Stimulated activated CD4-positive, alpha-beta T cell treated with anti-CD3 and anti-CD28 coated beads, Interleukin-12 subunit alpha, Interleukin-12 subunit beta, amount 100 ng/mL, for 48 hours (primary cell): ENCODE data around the gene HLA-DPA1.

Experiments
- DNase-seq, 3 donors: peaks; one replicate each; pipeline ENCODE4 v3.0.0-alpha.2; 2020; ENCODE audit warnings: low read depth in 2 of 3, low spot score in 1 of 3

The HLA-DPA1 gene

DNA sequence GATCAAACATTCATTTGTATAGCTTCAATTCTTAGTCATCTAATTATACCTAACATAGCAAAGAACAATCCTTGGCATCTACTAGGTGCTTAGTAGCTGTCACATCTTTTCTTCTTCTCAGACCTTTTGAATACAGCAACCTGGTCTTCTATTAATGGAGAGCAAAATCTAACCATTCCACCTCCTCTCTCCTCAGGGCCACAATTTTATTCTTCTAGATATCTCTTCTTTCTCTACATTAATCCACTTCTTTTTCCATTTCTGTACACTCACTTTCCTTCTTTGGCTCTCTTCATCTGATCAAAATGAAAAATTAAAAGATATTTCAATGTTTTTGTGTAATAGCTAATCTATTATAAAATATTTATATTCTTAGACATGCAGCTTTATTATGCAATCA, 55.0 kb downstream of the HLA-DPA1 start:
- no peak for DNase-seq

DNA sequence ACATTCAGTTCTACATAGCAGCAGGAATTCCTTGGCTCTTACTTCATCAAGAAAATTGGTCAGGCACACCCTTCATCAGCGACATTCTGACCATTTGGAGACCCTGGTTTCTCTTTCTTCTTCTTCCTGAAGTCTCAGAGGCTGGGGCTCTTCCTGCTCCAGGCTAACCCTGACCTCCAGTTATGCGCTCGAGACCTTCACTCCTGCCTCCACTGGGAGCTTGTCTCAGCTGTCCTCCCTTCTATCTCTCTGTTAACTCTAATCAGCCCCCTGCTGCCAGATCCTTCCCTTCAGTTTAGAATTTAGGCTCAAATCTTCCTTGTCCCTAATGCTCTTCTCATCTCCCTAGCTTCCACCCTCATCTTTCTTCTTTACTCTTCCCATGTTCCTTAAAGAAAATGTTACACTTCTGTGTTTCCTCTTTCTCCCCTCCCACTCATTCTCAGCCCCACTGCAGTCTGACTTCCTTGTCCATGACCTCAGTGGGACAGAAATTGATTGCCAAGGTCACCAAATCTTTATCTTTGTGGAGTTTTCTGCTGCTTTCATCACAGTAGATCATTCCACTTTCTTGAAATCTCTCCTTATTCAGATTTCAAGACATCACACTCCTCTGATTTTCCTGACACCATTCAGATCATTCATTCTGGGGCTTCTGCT, 55.6 kb downstream of the HLA-DPA1 start:
- no peak for DNase-seq

DNA sequence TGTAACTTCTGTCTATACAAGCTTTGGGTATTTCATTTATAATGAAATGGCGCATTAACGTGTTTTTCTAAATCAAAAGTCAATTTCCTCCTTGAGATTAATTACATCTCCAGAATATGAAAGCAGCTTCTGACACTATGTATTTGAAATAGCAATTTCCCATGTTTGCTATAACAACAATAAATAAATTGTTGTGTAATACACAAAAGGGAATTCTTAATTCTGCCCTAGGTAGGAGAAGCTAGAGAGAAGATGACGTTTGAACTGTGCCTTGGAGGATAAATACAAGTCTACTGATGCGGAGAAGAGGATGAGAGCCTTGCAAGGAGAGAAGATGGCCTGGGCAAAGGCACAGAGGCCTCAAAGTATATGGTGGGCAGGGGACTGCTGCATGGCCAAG, 56.4 kb downstream of the HLA-DPA1 start:
- DNase-seq: no peak

DNA sequence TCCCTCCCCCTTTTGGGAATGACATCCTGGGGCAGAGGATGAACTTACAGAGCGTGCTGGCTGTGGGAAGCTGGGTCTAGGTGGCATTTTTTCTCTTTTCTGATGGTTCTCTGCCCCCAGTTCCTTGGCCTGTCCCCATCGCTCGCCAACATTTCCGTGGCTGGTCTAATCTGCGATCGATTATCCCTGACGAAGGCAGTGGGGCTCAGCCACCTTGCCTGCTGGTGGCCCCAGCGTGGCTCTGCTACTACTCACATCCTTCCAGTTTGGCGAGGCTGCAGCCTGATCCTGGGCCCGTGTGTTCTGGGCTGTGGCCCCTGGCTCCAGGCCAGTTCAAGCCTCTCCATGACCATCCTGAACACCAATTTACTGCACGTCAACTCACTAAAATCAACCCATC, 57.7 kb downstream of the HLA-DPA1 start:
- DNase-seq: no peak

DNA sequence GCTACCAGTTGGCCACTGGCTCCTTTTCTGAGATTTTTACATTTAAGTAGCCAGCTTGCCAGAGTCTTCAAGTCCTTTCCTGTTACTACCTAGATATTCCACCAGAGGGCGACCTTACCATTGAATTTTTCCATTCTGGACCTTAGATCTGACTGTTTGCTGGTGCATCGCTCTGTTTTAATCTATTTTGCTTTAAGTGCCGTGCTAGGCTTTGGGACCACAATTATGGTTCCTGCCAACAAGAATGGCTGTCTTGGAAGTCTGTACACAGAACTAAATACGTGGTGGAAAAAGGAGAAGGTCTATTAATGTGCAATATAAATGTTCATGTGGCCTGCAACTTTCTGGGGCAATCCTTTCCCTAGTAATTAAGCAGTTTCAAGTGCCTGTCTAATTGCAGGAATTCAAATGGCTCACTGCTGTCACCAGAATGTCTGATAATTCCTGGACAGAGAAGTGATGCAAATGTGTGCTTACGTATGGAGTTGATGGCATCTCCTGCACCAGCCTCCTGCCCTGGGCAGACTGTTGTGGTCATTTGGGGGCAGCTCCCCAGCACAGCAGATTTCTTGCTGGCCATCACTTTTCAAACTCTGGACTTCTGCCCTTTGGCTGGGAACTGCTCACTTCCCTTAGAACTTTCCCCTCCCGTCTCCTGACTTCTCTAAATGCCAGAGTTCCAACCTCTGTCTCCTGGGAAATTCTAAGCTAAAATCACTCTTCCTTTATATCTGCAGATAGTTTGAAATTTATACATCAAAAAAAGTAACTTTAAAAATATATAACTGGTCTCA, 58.4 kb downstream of the HLA-DPA1 start:
- peak in 2 of 3 donors; percentile 26 to 72 for DNase-seq
